NCI-H82 (cell line): ENCODE measurements around the gene OR52E8.

Experiments
- DNase-seq: peaks from one replicate; lab custom pipeline; 2025; lab: John Stamatoyannopoulos, UW

Gene OR52E8

DNA sequence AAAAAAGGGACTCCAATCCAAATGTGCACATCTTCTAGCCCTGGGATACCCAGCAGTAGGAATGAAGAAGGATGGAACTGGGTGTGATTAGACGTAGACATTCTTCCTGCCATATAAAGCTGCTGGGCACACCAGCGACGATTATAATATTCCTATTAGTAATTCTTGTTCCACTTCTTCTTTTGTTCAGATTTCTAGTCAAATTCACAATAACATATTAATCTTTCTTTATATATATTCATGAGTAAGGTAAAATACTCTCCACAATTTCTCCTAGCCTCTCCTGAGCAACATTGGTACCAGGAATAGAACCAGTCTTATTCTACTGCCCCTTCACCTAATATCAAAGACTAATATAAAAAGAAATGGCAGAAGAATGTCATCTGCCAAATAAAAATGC, at the start of gene OR52E8:
Gene OR52E8 (minus strand): TSS at position 101 of the 400 bp plus-strand sequence. CDS start 0 bp downstream, at position 101.
- no peak for DNase-seq

DNA sequence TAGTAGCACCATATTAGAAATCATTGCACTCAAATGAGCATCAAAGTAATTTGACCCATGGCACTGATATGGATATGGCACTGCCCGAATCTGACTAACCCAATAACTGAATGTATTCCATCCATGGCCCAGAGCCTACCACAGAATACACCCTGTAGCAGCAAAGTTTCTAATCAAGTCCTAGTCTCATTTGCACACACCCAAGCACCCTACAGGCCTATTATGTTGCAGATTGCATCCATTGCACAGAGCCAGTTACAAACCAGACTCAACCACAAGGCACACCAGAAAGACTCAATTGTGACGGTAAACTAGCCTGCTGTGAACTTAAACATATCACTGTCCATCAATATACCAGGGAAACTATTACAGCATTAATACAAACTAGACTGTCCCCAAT, 42.0 kb upstream of the OR52E8 start:
- no peak for DNase-seq

DNA sequence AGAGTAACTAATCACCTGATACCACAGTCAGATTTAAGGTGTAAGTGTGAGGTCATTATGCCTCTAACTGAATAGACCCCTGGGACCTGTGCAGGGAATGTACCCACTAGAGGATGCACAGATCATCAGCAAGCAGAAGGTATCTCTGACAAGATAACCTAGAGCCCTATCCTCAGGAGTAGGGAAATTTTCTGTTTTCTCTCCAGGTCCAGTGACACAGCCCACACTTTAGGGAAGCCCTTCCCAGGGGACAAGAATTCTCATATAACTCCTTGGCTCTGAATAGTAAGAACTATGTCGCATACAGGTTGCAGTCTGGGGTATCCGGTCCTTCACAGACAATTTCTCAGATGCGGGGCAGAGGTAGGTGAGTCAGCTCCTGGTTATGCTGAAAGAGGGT, 35.4 kb upstream of the OR52E8 start, which contains the start of gene OR52E5:
Gene OR52E5 (plus strand): TSS at position 301 of the 400 bp plus-strand sequence. CDS start 7,569 bp downstream, outside the sequence.
- no peak for DNase-seq

DNA sequence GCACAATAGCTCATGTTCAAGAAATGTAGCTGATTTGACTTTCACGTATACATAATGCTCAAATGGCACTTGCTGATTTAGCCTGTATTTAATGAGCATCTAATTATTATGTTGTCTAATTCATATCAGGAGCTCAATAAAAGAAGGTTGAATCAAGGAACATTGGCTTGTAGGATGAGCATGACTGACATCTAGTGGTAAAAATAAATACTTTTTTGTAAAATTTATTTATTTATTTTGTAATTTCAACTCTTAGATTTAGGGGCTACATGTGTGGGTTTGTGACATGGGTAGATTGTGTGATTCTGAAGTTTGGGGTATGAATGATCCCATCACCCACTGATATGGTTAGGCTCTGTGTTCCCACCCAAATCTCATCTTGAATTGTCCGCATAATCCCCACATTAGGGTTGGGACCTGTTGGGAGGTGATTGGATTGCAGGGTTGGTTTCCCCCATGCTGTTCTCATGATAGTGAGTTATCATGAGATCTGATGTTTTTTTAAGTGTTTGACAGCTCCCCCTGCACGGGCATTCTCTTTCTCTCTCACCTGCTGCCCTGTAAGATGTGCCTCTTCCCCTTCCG, 33.8 kb upstream of the OR52E8 start:
- DNase-seq: peak; percentile 8

DNA sequence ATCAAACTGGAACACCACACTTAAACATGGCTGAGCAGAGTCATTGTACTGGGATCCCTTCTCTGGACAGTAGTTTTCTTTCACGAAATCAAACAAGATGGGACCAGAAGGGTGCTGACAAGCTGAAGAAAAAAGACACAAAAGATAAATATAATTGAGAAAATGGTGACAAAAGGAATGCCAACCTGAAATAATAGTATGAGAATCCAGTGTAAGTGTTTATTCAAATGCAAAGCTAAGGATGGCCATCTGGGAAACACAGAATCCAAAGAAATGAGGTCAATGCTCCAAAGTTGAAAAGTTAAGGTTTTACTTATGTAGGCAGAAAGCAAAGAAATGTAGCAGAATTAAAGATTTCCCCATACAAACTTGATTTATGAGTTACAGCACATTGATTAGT, 30.2 kb upstream of the OR52E8 start:
- DNase-seq: no peak

DNA sequence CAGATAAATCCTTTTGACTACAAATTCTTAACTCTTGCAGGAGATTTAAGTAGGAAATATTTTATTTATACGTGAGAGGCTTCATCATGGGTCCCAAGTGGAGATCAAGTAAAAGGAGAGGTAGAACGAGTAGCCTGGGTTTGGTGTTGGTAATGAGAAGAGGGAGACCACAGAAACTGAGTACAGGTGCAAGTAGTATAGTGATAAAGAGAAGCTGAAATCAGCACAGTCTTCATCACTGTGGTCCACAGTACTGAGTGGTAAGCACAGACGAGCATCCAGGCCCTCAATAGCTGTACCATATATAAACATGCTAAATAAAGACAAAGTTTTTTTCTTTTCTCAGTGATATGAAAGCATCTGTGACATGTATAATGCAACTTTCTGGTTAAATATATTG, 29.7 kb upstream of the OR52E8 start:
- no peak for DNase-seq

DNA sequence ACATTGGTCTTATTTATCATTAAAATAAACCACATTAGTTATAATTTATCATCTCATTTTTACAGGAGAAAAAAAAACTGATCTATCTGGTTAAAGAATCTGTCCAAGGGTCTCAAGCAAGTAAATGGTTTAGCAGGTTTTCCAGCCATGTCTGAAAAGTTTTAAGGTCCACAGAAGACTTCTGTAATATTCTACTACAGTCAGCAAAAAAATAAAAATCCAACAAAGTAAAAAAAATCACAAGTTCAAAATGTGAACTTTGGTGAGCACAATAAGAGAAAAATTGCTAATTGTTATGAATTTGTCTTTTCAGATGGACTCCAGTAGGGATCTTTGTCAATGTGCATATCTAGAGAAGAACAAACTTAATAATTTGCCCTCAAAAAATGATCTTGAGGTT, 24.3 kb upstream of the OR52E8 start:
- no peak for DNase-seq

DNA sequence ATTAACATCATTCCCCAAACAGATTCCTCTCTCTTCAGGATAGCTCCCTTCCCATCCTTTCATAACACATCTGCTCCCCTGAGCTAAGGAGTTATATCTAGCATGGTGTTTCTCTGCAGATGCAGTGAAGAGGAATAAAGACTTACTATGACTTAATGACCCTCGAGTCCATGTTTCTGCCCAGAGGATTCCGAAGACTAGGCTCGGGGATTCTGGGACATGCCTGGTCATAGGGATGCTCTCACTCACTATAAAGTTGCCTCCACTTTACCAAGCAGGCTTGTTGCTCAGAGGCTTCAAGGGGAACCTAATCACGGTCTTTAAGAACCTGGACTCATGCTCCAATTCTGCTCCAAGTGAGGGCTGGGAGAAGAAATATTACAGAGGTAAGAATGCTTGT, 22.8 kb upstream of the OR52E8 start, which contains the start of gene OR52E4:
Gene OR52E4 (plus strand): TSS at position 301 of the 400 bp plus-strand sequence. CDS start 3,664 bp downstream, outside the sequence.
- no peak for DNase-seq

DNA sequence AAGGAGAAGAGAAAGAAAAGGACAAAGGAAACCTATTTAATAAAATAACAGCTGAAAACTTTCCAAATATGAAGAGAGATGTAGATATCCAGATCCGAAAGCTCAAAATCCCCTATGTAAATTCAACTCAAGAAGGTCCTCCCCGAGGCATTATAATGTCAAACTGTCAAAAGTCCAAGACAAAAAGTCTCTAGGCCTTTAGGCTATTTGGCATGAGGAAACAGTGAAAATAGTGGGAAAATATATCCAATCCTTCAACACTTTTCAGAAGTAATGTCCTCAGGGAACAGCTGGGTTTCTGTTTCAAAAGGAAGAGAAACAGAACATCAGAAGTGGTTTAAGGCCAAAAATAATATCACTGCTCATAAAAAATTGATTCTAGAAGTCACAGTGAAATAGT, 21.1 kb upstream of the OR52E8 start:
- DNase-seq: no peak

DNA sequence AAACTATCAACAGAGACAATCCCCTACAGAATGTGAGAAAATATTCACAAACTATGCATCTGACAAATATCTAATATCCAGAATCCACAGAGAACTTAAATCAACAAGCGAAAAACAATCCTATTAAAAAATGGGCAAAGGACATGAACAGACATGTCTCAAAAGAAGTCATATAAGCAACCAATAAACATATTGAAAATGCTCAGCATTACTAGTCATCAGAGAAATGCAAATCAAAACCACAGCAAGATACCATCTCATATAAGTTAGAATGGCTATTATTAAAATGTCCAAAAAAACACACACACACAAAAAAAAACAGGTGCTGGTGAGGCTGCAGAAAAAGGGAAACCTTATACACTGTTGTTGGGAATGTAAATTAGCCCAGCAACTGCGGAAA, 8.3 kb upstream of the OR52E8 start:
- DNase-seq: no peak

DNA sequence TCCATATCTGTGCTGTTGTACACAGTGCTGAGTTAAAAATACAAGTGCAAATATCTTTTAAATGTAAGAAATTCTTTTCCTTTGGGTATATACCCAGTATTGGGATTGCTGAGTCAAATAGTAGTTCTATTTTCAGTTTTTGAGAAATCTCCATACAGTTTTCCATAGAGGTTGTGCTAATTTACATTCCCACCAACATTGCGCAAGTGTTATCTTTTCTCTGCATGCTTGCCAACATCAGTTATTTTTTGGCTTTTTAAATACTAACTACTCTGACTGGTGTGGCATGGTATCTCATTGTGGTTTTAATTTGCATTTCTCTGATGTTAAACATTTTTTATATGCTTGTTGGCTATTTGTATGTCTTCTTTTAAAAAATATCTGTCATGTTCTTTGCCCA, 6.5 kb downstream of the OR52E8 start:
- DNase-seq: no peak

DNA sequence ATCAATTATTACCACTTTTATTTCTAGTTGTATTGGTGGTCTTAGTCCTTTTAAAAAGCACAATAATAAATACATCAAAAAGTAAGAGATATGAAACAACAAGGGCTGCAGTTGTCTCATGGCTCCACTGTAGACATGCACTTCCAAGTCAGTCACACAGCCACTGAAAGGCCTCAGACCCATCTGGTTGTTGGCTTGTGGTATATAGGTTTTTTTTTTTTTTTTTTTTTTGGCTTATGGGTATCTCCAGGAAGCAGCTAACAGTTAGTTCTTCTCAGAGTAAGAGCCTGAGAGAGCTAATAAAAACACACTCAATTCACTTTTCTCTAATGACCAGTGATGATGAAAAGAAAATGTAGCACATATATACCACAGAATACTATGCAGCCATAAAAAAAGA, 9.8 kb downstream of the OR52E8 start:
- DNase-seq: no peak

DNA sequence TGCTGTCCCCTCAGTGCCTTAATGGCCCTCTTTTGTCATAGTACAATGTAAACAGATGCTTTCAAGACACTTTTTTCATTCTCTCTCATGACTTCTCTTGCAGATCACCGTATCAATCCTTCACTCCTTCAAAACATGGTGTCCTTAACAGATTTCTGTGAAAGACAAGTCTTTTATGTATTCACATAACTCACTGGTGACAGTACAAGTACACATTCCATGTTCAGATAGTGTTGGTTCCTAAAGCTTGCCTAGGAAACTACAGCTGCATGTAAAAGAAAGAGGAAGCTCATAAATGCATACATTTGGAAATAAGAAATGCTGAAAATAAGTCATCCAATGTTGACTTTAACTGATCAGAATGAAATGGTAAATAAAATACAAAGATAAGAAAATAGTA, 10.8 kb downstream of the OR52E8 start:
- no peak for DNase-seq

DNA sequence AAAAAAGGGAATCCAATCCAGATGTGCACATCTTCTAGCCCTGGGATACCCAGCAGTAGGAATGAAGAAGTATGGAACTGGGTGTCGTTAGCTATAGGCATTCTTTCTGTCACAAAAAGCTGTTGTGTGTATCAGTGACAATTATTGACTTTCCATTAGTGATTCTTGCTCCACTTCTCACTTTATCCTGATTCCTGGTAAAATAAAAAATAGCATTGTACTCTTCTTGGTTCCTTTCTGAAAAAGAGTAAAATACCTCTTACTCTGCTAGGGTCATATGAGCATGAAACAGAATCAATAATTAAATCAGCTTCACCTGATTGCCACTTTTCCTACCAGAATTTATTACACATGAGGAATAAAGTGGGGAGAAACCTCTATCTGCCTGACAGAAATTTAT, 15.7 kb downstream of the OR52E8 start, which contains the start of gene OR52E6:
Gene OR52E6 (minus strand): TSS at position 101 of the 400 bp plus-strand sequence. CDS start 0 bp downstream, at position 101.
- DNase-seq: no peak

DNA sequence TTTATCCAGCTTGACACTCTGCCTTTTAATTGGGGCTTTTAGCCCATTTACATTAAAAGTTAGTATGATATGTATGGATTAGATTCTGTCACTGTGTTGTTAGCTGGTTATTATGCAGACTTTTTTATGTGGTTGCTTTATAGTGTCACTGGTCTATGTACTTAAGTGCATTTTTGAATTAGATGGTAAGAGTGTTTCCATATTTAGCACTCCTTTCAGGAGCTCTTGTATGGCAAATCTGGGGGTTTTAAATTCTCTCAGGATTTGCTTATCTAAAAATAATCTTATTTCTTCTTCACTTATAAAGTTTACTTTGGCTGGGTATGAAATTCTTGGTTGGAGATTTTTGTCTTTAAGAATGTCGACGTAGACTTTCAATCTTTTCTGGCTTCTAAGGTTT, 19.8 kb downstream of the OR52E8 start:
- DNase-seq: no peak

DNA sequence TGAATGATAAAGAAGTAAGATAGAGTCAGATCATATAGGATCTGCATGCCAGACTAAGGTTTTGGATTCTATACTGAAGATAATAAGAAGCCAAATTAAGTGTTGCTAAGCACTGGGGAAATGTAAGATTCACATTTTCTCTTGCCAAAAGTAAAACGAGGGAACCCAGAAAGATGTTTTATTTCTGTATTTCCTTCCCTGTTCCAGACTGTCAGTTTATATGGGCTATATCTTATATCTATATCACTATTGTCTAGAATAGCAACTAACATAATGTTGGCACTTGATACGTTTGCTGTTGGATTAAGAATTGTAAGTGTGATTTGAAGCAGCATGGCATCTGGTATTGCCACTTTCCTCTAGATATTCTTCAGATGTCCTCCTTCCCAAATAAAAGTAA, 24.0 kb downstream of the OR52E8 start:
- DNase-seq: no peak

DNA sequence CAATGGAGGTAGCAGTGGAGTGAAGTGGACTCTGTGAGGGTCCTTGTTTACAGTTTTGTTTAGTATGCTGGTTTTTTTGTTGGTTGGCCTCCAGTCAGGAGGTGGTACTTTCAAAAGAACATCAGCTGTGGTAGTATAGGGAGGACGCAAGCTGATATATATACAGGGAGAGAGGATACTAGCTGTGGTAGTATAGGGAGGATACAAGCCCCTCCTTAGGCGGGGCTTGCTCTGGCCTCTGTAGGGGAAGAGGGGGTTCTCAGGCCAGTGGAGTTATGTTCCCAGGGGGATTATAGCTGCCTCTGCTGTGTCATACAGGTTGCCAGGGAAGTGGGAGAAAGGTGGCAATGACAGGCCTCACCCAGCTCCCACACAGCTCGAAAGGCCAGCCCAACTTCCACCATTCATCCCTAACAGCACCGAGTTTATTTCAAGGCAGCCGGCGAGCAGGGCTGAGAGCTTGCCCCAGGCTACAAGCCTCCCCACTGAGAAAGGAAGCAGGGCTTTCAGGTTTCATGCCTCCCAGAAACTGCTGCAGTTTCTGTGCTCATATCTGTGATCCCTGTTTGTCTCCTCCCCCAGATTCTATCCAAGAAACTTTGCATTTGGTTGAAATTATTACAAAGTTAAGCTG, 26.2 kb downstream of the OR52E8 start:
- DNase-seq: no peak

DNA sequence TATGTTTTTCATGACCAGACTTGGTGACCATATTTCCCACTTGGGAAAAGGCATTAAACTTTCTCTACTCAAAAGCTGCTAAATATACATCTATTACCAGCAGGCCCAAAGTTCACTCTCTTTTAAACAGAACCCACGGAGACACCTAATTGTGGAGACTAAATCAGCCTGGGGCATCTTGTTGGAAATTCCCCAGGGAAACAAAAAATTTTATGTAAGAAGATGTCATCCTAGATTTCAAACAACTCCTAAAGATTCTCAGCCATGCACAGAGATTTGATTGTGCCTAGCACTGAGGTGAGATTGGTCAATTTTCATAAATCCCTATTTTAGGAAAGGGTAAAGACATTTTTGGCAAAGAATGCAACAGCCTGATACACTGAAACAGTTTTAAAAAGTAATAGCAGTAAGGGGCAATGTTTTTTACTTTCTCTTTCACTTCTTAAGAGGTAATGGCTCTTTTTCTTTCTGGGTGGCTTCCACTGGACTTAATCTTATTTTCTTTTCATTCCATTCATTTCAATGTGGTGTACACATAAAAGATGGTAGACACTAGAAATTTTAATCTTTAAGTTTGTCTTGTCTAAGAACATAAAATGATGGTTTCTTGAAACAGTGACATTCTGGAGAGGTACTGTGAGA, 39.1 kb downstream of the OR52E8 start:
- DNase-seq: no peak

DNA sequence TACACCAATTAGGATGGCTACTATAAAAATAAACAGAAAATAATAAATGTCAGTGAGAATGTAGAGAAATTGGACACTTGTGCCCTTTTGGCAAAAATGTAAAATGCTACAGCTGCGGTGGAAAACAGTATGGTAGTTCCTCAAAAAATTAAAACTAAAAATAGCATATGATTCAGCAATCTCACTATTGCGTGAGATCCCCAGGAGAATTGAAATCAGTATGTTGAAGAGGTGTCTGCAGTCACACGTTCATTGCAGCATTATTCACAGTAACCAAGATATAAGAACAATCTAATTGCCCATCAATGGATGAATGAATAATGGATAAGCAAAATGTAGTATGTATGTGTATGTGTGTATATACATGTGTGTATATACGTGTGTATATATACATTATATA, 42.0 kb downstream of the OR52E8 start:
- no peak for DNase-seq

DNA sequence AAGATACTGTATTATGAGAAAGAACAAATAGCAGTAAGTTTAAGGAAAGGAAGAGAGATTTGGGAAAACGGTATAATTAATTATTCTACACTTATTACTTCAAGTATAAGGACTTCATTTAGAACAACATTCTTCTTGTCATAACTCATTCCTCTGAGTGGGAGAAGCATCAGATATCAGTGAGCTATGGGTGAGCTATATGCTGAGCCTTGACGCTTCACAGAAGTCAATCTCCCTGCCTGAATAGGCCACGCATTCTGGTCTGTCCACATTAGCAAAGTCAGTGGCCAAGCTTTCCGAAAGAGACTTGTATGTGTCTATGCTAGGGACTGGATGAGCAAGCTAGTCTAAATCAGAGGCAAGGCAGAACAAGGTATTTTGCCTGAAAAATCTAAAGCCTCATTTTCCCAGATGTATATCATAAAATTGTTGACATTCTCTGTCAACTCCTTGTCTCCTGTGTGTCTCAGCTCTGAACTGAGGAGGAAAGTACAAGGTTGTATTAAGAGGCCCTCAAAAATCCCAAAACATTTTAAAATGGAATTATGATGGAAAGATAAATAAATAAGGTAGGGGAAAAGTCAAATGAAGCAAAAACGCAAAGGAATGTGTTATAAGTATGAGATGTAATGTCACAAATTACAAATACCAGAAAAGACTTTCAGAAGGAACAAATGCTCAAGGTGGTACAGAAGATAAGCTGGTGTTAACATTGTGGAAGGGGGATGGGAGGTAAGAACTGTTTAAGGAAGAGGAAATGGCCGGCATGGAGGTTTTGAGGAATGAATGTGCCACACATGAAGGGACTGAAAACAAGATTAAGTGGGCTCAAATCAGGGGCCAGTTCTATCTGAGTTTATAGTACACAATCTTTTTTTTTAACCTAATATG, 47.3 kb downstream of the OR52E8 start:
- DNase-seq: no peak

DNA sequence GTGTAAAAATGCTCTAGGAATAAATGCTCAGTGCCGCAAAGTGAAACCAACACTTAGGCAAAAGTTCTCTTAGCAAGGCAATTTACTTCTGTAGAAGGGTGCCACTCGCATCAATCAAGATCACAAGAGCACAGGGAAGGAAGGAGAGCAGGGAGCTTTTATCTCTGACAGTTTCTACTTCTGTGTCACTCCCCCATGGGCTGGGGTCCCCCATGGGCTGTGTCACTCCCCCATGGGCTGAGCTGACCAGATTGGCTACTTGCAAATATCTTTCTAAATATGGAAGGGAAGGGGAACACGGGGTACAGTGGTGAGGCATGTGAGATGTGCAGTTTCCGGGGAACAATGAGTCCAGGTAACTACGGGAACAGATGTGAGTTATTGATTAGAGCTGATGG, 48.4 kb downstream of the OR52E8 start:
- no peak for DNase-seq

DNA sequence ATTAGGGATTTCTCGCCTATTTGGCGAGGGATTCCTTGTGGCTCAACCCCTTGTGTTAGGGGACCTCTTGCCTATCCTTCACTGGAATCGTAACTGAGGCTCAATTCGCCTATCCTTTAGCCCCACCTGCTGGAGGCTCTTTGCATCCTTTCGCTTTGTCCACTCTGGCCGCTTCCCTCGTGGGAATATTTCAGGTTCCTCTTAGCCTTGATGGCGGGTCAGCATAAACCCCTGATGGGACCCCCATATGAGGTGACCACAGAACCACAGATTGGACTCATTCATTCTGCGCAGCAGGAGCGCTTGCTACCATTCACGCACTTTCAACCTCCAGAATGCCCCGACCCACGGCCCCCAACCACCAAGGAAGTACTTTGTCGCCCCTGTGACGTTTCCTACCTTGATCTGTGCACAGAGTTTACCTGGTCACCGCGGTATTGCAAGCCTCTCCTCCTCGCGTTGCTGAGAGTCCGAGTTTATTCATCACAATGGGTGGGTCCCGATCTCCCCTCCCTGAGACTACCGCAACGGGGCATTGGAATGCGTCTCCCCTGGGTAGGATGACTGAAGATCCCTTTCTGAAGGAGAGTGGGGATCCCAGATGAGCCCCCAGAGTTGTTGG, 48.9 kb downstream of the OR52E8 start, which contains the start of gene OR52N2:
Gene OR52N2 (plus strand): TSS at position 425 of the 622 bp plus-strand sequence. CDS start 11,412 bp downstream, outside the sequence.
- peak; percentile 70 for DNase-seq
